Keratinocyte (primary cell): ENCODE measurements around the gene ZNF236. TPM values are rescaled to one million over a fixed set of nuclear protein-coding genes. Genes with fewer than 3 reads are reported as not detected.

Experiments
- DNase-seq: peaks from one replicate; pipeline ENCODE4 v3.0.0-alpha.2; 2011; ENCODE audit warnings: low read depth, missing footprints, low spot score
- FAIRE-seq: peaks from 2 replicates; lab custom pipeline; 2011; peaks lifted over from hg19 to GRCh38; lab: Jason Lieb, UNC
- H2AFZ ChIP-seq: 2 replicates; pipeline ENCODE4 v1.6.0; 2012; ENCODE audit warnings: low read length, control low read depth, inconsistent platforms; ENCODE audit not compliant: control insufficient read depth
- H3K27ac ChIP-seq: 2 replicates; pipeline ENCODE4 v1.5.1; 2011; ENCODE audit warnings: low read length; ENCODE audit not compliant: control insufficient read depth, insufficient read depth
- H3K27me3 ChIP-seq: 3 replicates; pipeline ENCODE4 v1.6.0; 2011; ENCODE audit warnings: low read length; ENCODE audit not compliant: control insufficient read depth, insufficient read depth; ENCODE audit errors: extremely low read depth
- H3K36me3 ChIP-seq, 2 experiments: 2 replicates in 1 of 2; 3 replicates in 1 of 2; pipeline ENCODE4 v1.5.1; 2011; ENCODE audit warnings: low read length in 2 of 2, mild to moderate bottlenecking in 1 of 2; ENCODE audit not compliant: control insufficient read depth in 2 of 2, insufficient read depth in 2 of 2; ENCODE audit errors: extremely low read depth in 1 of 2
- H3K4me1 ChIP-seq: 3 replicates; pipeline ENCODE4 v1.5.1; 2011; ENCODE audit warnings: low read length; ENCODE audit not compliant: control insufficient read depth, insufficient read depth; ENCODE audit errors: extremely low read depth
- H3K4me2 ChIP-seq: 3 replicates; pipeline ENCODE4 v1.6.0; 2011; ENCODE audit warnings: low read depth, low read length; ENCODE audit not compliant: control insufficient read depth, insufficient read depth; ENCODE audit errors: extremely low read depth
- H3K4me3 ChIP-seq, 3 experiments: fragments of 200-600 bp in 1 of 3; sonication (generic) in 1 of 3; 2 replicates in 2 of 3; 3 replicates in 1 of 3; pipeline ENCODE4 v1.5.1; 2011 to 2016; ENCODE audit warnings: low read length in 3 of 3, mild to moderate bottlenecking in 3 of 3, control low read depth in 2 of 3, inconsistent platforms in 1 of 3, low read depth in 1 of 3, mixed read lengths in 1 of 3, mixed run types in 1 of 3, moderate library complexity in 1 of 3; ENCODE audit not compliant: control insufficient read depth in 2 of 3, insufficient read depth in 2 of 3; ENCODE audit errors: extremely low read depth in 1 of 3
- H3K79me2 ChIP-seq: 2 replicates; pipeline ENCODE4 v1.6.0; 2012; ENCODE audit warnings: low read length; ENCODE audit not compliant: control insufficient read depth, insufficient read depth
- H3K9ac ChIP-seq: 3 replicates; pipeline ENCODE4 v1.6.0; 2011; ENCODE audit warnings: low read length; ENCODE audit not compliant: control insufficient read depth, insufficient read depth; ENCODE audit errors: extremely low read depth
- H3K9me1 ChIP-seq: 3 replicates; pipeline ENCODE4 v1.6.0; 2011; ENCODE audit warnings: low read length; ENCODE audit not compliant: control insufficient read depth, insufficient read depth; ENCODE audit errors: extremely low read depth
- H3K9me3 ChIP-seq: 2 replicates; pipeline ENCODE4 v1.5.1; 2012; ENCODE audit warnings: low read depth, low read length; ENCODE audit not compliant: control insufficient read depth
- H4K20me1 ChIP-seq: 3 replicates; pipeline ENCODE4 v1.6.0; 2011; ENCODE audit warnings: low read length; ENCODE audit not compliant: control insufficient read depth, insufficient read depth; ENCODE audit errors: extremely low read depth
- EZH2 ChIP-seq: IDR thresholded peaks from one replicate; pipeline ENCODE4 v1.6.1; 2012; ENCODE audit warnings: inconsistent platforms, mild to moderate bottlenecking, low read length, moderate library complexity
- dilution Hi-C: fragments of 300-500 bp; cut with MboI; formaldehyde crosslinking; loops from one replicate; pipeline ENCODE4 v1.7.0; 2020; ENCODE audit warnings: low sequenced_read_pairs; ENCODE audit not compliant: extremely low pct_ligation_motif_present
- polyA plus RNA-seq, 5 experiments: library from polyadenylated mRNA; depleted of rRNA in 3 of 5; stranded (reverse) in 3 of 5; stranded (forward) in 1 of 5; unstranded in 1 of 5; fragments of >200 nt; gene quantifications; 1 replicate in 1 of 5; 2 replicates in 3 of 5; 3 replicates in 1 of 5; pipeline versions ENCODE4 v1.2.1 to v1.2.3, GENCODE V29; 2011 to 2012; ENCODE audit warnings: missing spikeins in 2 of 5, low read depth in 1 of 5, low replicate concordance in 1 of 5
- TF ChIP-seq, protein P1 (sequence below), 3 experiments: IDR thresholded peaks in 1 of 3; conservative IDR thresholded peaks in 1 of 3; optimal IDR thresholded peaks in 1 of 3; 2 replicates in 2 of 3; 3 replicates in 1 of 3; pipeline versions ENCODE3 to v1.5.1; 2011; ENCODE audit warnings: low read length in 3 of 3, mild to moderate bottlenecking in 3 of 3, moderate library complexity in 2 of 3, control low read depth in 1 of 3, inconsistent platforms in 1 of 3; ENCODE audit not compliant: insufficient read depth in 2 of 3; ENCODE audit errors: extremely low read depth in 1 of 3

Gene ZNF236
- polyA plus RNA-seq, 1 donor (not counting 4 experiments of a cell fraction or from before 2014, with no cell fraction given) = 4.5 TPM

DNA sequence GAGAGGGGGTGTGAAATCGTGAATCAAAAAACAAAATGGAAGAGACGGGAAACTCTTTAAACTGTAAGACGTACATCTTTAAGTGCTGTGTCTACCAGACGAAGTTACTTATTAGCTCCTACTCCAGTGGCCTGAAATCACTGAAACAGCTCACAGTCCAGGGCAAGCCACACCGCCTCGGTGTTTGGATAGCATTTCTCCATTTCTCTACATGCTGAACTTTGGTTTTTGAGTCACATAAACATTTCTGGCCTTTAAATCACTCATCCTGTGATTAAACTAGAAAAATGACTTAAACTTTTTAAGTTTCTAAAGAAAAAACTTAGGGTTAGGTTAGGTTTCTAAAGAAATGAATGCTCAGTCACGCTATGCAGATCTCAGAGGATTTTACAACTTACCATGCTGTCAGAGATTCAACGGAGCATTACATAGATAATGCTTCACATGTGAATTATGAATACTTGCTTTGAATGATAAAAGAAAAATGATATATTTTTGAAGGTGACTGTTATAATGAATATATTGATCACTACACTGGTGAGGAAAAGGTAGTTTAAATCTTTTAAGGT, 171.8 kb downstream of the ZNF236 start:
- no peak overlapping the region for H3K9ac ChIP-seq
- no peaks in the 10 kb centered on the region for H4K20me1 ChIP-seq
- dilution Hi-C loops = no loop called here
- no peak overlapping the region for H3K27ac ChIP-seq
- DNase-seq (no peak), FAIRE-seq (no peak)
- no peak for TF ChIP-seq EZH2
- TF ChIP-seq, protein P1, sequence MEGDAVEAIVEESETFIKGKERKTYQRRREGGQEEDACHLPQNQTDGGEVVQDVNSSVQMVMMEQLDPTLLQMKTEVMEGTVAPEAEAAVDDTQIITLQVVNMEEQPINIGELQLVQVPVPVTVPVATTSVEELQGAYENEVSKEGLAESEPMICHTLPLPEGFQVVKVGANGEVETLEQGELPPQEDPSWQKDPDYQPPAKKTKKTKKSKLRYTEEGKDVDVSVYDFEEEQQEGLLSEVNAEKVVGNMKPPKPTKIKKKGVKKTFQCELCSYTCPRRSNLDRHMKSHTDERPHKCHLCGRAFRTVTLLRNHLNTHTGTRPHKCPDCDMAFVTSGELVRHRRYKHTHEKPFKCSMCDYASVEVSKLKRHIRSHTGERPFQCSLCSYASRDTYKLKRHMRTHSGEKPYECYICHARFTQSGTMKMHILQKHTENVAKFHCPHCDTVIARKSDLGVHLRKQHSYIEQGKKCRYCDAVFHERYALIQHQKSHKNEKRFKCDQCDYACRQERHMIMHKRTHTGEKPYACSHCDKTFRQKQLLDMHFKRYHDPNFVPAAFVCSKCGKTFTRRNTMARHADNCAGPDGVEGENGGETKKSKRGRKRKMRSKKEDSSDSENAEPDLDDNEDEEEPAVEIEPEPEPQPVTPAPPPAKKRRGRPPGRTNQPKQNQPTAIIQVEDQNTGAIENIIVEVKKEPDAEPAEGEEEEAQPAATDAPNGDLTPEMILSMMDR (optimal IDR thresholded peaks at IDR 0.05 in 1 of 3, IDR thresholded peaks at IDR 0.05 in 1 of 3, conservative IDR thresholded peaks at IDR 0.05 in 1 of 3; ENCODE audit: extremely low read depth in 1 of 3, insufficient read depth in 2 of 3, low read length in 3 of 3) = no peak
- H3K4me1 ChIP-seq = no peaks in the 10 kb centered on the region
- no peaks in the 10 kb centered on the region for H3K36me3 ChIP-seq
- H3K27me3 ChIP-seq = peaks cover 7% of the 10 kb centered on the region
- H3K79me2 ChIP-seq = no peaks in the 10 kb centered on the region
- no peak overlapping the region for H3K4me3 ChIP-seq
- H3K4me2 ChIP-seq = no peak overlapping the region
- H3K9me1 ChIP-seq = no peaks in the 10 kb centered on the region
- H3K9me3 ChIP-seq = no peaks in the 10 kb centered on the region
- H2AFZ ChIP-seq = no peak overlapping the region

DNA sequence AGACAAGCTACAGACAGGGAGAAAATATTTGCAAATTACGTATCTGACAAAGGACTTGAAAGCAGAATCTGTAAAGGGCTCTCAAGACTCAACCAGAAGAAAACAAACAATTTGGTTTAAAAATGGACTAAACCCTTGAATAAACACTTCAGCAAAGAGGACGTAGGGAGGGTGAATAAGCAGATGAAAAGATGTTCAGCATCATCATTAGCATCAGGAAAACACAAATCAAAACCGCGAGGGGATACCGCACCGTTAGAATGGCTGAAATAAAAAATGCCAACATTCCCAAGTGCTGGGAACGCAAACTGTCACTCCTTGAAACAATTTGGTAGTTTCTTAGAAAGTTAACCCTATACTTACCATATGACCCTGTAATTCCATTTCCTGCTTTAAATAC, 173.5 kb downstream of the ZNF236 start:
- TF ChIP-seq EZH2 = no peak
- TF ChIP-seq, protein P1 (optimal IDR thresholded peaks at IDR 0.05 in 1 of 3, IDR thresholded peaks at IDR 0.05 in 1 of 3, conservative IDR thresholded peaks at IDR 0.05 in 1 of 3; ENCODE audit: extremely low read depth in 1 of 3, insufficient read depth in 2 of 3, low read length in 3 of 3) = no peak
- H4K20me1 ChIP-seq = no peaks in the 10 kb centered on the region
- H3K27ac ChIP-seq = no peak overlapping the region
- no peaks in the 10 kb centered on the region for H3K9me1 ChIP-seq
- no peaks in the 10 kb centered on the region for H3K79me2 ChIP-seq
- no peak for DNase-seq
- H2AFZ ChIP-seq = no peak overlapping the region
- FAIRE-seq = no peak
- dilution Hi-C loops = no loop called here
- no peak overlapping the region for H3K4me3 ChIP-seq
- H3K9me3 ChIP-seq = no peaks in the 10 kb centered on the region
- H3K4me1 ChIP-seq = no peaks in the 10 kb centered on the region
- H3K4me2 ChIP-seq = no peak overlapping the region
- H3K27me3 ChIP-seq = peaks cover 7% of the 10 kb centered on the region
- no peak overlapping the region for H3K9ac ChIP-seq
- H3K36me3 ChIP-seq = no peaks in the 10 kb centered on the region
